Measurements from ENCODE around the gene MAMDC2.

Gene MAMDC2

GRCh38 chr9:70105147-70105546 lies 61.5 kb downstream of the MAMDC2 start:
- TF ChIP-seq POLR2AphosphoS5 (IDR thresholded peaks at IDR 0.05; ENCODE audit: low read depth, low read length) = no peak
- no peak for TF ChIP-seq FOXP2 (optimal IDR thresholded peaks at IDR 0.05; ENCODE audit: borderline replicate concordance, extremely low read depth, extremely low read length, insufficient read depth)
- TF ChIP-seq, protein P1, sequence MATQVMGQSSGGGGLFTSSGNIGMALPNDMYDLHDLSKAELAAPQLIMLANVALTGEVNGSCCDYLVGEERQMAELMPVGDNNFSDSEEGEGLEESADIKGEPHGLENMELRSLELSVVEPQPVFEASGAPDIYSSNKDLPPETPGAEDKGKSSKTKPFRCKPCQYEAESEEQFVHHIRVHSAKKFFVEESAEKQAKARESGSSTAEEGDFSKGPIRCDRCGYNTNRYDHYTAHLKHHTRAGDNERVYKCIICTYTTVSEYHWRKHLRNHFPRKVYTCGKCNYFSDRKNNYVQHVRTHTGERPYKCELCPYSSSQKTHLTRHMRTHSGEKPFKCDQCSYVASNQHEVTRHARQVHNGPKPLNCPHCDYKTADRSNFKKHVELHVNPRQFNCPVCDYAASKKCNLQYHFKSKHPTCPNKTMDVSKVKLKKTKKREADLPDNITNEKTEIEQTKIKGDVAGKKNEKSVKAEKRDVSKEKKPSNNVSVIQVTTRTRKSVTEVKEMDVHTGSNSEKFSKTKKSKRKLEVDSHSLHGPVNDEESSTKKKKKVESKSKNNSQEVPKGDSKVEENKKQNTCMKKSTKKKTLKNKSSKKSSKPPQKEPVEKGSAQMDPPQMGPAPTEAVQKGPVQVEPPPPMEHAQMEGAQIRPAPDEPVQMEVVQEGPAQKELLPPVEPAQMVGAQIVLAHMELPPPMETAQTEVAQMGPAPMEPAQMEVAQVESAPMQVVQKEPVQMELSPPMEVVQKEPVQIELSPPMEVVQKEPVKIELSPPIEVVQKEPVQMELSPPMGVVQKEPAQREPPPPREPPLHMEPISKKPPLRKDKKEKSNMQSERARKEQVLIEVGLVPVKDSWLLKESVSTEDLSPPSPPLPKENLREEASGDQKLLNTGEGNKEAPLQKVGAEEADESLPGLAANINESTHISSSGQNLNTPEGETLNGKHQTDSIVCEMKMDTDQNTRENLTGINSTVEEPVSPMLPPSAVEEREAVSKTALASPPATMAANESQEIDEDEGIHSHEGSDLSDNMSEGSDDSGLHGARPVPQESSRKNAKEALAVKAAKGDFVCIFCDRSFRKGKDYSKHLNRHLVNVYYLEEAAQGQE (IDR thresholded peaks at IDR 0.05; ENCODE audit: insufficient read depth in 1 of 2, low read depth in 2 of 2, low read length in 2 of 2) = no peak
- TF ChIP-seq TAF1 (IDR thresholded peaks at IDR 0.05; ENCODE audit: borderline replicate concordance, insufficient read depth, low read length) = no peak
- no peak for TF ChIP-seq SIN3A (IDR thresholded peaks at IDR 0.05; ENCODE audit: borderline replicate concordance, insufficient read depth, low read length)

DNA sequence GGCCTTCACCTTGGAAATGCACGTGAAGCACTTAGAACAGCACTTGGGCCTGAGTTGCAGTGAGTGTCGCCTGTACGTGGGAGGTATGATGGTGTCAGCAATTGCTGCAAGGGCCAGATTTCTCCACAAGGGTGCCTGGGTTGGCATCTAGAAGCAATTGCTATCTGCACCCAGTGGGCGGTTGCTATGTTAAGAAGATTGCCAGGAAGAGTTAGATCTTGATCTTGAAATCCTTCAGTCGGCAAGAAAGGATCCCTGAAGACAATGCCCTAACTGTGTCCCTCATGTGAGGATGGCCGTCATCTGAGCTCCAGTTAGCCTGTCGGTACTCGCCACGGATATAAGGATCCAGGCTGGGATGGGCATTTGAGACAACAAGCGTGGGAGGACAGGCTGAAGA lies 62.9 kb downstream of the MAMDC2 start:
- TF ChIP-seq FOXP2 (optimal IDR thresholded peaks at IDR 0.05; ENCODE audit: borderline replicate concordance, extremely low read depth, extremely low read length, insufficient read depth) (no peak), POLR2AphosphoS5 (IDR thresholded peaks at IDR 0.05; ENCODE audit: low read depth, low read length) (no peak), TAF1 (IDR thresholded peaks at IDR 0.05; ENCODE audit: borderline replicate concordance, insufficient read depth, low read length) (no peak), SIN3A (IDR thresholded peaks at IDR 0.05; ENCODE audit: borderline replicate concordance, insufficient read depth, low read length) (no peak)
- TF ChIP-seq, protein P1 (IDR thresholded peaks at IDR 0.05; ENCODE audit: insufficient read depth in 1 of 2, low read depth in 2 of 2, low read length in 2 of 2) = no peak

- TF ChIP-seq SIN3A (IDR thresholded peaks at IDR 0.05; ENCODE audit: borderline replicate concordance, insufficient read depth, low read length) (no peak), POLR2AphosphoS5 (IDR thresholded peaks at IDR 0.05; ENCODE audit: low read depth, low read length) (no peak), FOXP2 (optimal IDR thresholded peaks at IDR 0.05; ENCODE audit: borderline replicate concordance, extremely low read depth, extremely low read length, insufficient read depth) (no peak), TAF1 (IDR thresholded peaks at IDR 0.05; ENCODE audit: borderline replicate concordance, insufficient read depth, low read length) (no peak)
- TF ChIP-seq, protein P1 (IDR thresholded peaks at IDR 0.05; ENCODE audit: insufficient read depth in 1 of 2, low read depth in 2 of 2, low read length in 2 of 2) = no peak
These were observed 63.9 kb downstream of the MAMDC2 start for GRCh38 chr9:70107558-70107957.

GRCh38 chr9:70108181-70108580 lies 64.5 kb downstream of the MAMDC2 start:
- TF ChIP-seq FOXP2 (optimal IDR thresholded peaks at IDR 0.05; ENCODE audit: borderline replicate concordance, extremely low read depth, extremely low read length, insufficient read depth) (no peak), POLR2AphosphoS5 (IDR thresholded peaks at IDR 0.05; ENCODE audit: low read depth, low read length) (no peak), TAF1 (IDR thresholded peaks at IDR 0.05; ENCODE audit: borderline replicate concordance, insufficient read depth, low read length) (no peak), SIN3A (IDR thresholded peaks at IDR 0.05; ENCODE audit: borderline replicate concordance, insufficient read depth, low read length) (no peak)
- TF ChIP-seq, protein P1 (IDR thresholded peaks at IDR 0.05; ENCODE audit: insufficient read depth in 1 of 2, low read depth in 2 of 2, low read length in 2 of 2) = no peak

Data from PFSK-1 (cell line).